ENCODE measurements around the gene ASIC2.

GRCh38 chr17:33105911-33106310 lies 187.2 kb downstream of the ASIC2 start:
- TF ChIP-seq ZNF274 (IDR thresholded peaks at IDR 0.05; ENCODE audit: low read length) (no peak), ZNF274 (tag by site-specific recombination; IDR thresholded peaks at IDR 0.05; ENCODE audit: borderline replicate concordance) (no peak), ZNF660 (tag by site-specific recombination; IDR thresholded peaks at IDR 0.05) (no peak), KLF16 (tag by site-specific recombination; IDR thresholded peaks at IDR 0.05) (no peak)
- TF ChIP-seq, protein P1, sequence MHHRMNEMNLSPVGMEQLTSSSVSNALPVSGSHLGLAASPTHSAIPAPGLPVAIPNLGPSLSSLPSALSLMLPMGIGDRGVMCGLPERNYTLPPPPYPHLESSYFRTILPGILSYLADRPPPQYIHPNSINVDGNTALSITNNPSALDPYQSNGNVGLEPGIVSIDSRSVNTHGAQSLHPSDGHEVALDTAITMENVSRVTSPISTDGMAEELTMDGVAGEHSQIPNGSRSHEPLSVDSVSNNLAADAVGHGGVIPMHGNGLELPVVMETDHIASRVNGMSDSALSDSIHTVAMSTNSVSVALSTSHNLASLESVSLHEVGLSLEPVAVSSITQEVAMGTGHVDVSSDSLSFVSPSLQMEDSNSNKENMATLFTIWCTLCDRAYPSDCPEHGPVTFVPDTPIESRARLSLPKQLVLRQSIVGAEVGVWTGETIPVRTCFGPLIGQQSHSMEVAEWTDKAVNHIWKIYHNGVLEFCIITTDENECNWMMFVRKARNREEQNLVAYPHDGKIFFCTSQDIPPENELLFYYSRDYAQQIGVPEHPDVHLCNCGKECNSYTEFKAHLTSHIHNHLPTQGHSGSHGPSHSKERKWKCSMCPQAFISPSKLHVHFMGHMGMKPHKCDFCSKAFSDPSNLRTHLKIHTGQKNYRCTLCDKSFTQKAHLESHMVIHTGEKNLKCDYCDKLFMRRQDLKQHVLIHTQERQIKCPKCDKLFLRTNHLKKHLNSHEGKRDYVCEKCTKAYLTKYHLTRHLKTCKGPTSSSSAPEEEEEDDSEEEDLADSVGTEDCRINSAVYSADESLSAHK (tag by site-specific recombination; IDR thresholded peaks at IDR 0.05) = no peak
- TF ChIP-seq, protein P2, sequence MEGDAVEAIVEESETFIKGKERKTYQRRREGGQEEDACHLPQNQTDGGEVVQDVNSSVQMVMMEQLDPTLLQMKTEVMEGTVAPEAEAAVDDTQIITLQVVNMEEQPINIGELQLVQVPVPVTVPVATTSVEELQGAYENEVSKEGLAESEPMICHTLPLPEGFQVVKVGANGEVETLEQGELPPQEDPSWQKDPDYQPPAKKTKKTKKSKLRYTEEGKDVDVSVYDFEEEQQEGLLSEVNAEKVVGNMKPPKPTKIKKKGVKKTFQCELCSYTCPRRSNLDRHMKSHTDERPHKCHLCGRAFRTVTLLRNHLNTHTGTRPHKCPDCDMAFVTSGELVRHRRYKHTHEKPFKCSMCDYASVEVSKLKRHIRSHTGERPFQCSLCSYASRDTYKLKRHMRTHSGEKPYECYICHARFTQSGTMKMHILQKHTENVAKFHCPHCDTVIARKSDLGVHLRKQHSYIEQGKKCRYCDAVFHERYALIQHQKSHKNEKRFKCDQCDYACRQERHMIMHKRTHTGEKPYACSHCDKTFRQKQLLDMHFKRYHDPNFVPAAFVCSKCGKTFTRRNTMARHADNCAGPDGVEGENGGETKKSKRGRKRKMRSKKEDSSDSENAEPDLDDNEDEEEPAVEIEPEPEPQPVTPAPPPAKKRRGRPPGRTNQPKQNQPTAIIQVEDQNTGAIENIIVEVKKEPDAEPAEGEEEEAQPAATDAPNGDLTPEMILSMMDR (tag by site-specific recombination; IDR thresholded peaks at IDR 0.05) = no peak
